Naive thymus-derived CD4-positive, alpha-beta T cell (primary cell): ENCODE results near the gene MACC1. TPM values are rescaled to one million over a fixed set of nuclear protein-coding genes. Genes with fewer than 3 reads are reported as not detected.

Experiments used
- ATAC-seq: fragments of 150-1000 bp; cut with Tn5 transposase; 2 replicates; pipeline ENCODE4 v1.10.0; 2021; ENCODE audit warnings: mild to moderate bottlenecking, moderate library complexity
- CTCF ChIA-PET: fragments of 350-600 bp; sonication (Branson Sonifier 250); formaldehyde crosslinking; loops from one replicate; lab custom pipeline; 2021; ENCODE audit warnings: antibody characterized with exemption; lab: Charles Lee
- POLR2A ChIA-PET: fragments of 350-600 bp; sonication (Branson Sonifier 250); formaldehyde crosslinking; loops from one replicate; lab custom pipeline; 2021; ENCODE audit warnings: antibody characterized with exemption, inconsistent platforms; lab: Charles Lee
- DNase-seq, 9 donors: peaks; one replicate each; pipeline versions ENCODE4 v3.0.0 to v3.0.0-alpha.2; 2020 to 2022; ENCODE audit warnings: mixed read lengths in 1 of 9
- H3K27ac ChIP-seq: one replicate; pipeline ENCODE4 v1.7.0; 2013; ENCODE audit warnings: mild to moderate bottlenecking, low read depth, low read length, moderate library complexity
- H3K27me3 ChIP-seq, 2 donors: one replicate each; pipeline ENCODE4 v1.7.0; 2013; ENCODE audit warnings: low read length in 2 of 2, mild to moderate bottlenecking in 2 of 2, moderate library complexity in 2 of 2; ENCODE audit not compliant: control insufficient read depth in 2 of 2, insufficient read depth in 2 of 2
- H3K36me3 ChIP-seq, 3 experiments: 1 replicate in 2 of 3; 2 replicates in 1 of 3; pipeline ENCODE4 v1.7.0; 2013; ENCODE audit warnings: low read length in 3 of 3, mild to moderate bottlenecking in 3 of 3, moderate library complexity in 1 of 3; ENCODE audit not compliant: insufficient read depth in 3 of 3, control insufficient read depth in 2 of 3
- H3K4me1 ChIP-seq, 2 donors: one replicate each; pipeline ENCODE4 v1.7.0; 2013; ENCODE audit warnings: low read length in 2 of 2, mild to moderate bottlenecking in 2 of 2, moderate library complexity in 1 of 2; ENCODE audit not compliant: control insufficient read depth in 2 of 2, insufficient read depth in 2 of 2
- H3K4me3 ChIP-seq: 2 replicates; pipeline ENCODE4 v1.7.0; 2013; ENCODE audit warnings: mild to moderate bottlenecking, low read length
- H3K9me3 ChIP-seq, 3 experiments: 1 replicate in 2 of 3; 2 replicates in 1 of 3; pipeline ENCODE4 v1.7.0; 2013; ENCODE audit warnings: low read length in 3 of 3; ENCODE audit not compliant: control insufficient read depth in 2 of 3
- H3K27ac Mint-ChIP-seq, 9 donors: one replicate each; pipeline ENCODE4 v1.8.0; 2020 to 2022; ENCODE audit warnings: mixed read lengths in 9 of 9, mild to moderate bottlenecking in 8 of 9, moderate library complexity in 5 of 9, inconsistent platforms in 2 of 9
- H3K27me3 Mint-ChIP-seq, 5 donors: one replicate each; pipeline ENCODE4 v1.8.0; 2021 to 2022; ENCODE audit warnings: mixed read lengths in 5 of 5, mild to moderate bottlenecking in 1 of 5
- H3K36me3 Mint-ChIP-seq, 5 donors: one replicate each; pipeline ENCODE4 v1.8.0; 2020 to 2022; ENCODE audit warnings: mixed read lengths in 5 of 5, mild to moderate bottlenecking in 3 of 5, inconsistent platforms in 1 of 5
- H3K4me1 Mint-ChIP-seq, 7 donors: one replicate each; pipeline ENCODE4 v1.8.0; 2020 to 2022; ENCODE audit warnings: mixed read lengths in 7 of 7, mild to moderate bottlenecking in 3 of 7, inconsistent platforms in 1 of 7
- H3K4me3 Mint-ChIP-seq, 10 donors: one replicate each; pipeline ENCODE4 v1.8.0; 2020 to 2022; ENCODE audit warnings: mild to moderate bottlenecking in 10 of 10, mixed read lengths in 10 of 10, moderate library complexity in 6 of 10, inconsistent platforms in 2 of 10
- H3K9me3 Mint-ChIP-seq, 11 donors: one replicate each; pipeline ENCODE4 v1.8.0; 2020 to 2022; ENCODE audit warnings: mixed read lengths in 11 of 11, mild to moderate bottlenecking in 4 of 11, inconsistent platforms in 1 of 11, moderate library complexity in 1 of 11
- intact Hi-C, 2 donors: fragments of 100-400 bp; cut with micrococcal nuclease; formaldehyde crosslinking; loops; one replicate each; pipeline ENCODE4 v1.15.1; 2023
- polyA plus RNA-seq, 2 donors: library from polyadenylated mRNA; unstranded; fragments of 300-500 nt; fragmentation: Illumina TruSeq; gene quantifications; one replicate each; pipeline ENCODE4 v1.2.3, GENCODE V29; 2021
- total RNA-seq, 6 experiments: library from RNA in 5 of 6; stranded (reverse) in 5 of 6; gene quantifications; 1 replicate in 5 of 6; 2 replicates in 1 of 6; pipeline ENCODE4 v1.2.3 and lab custom pipeline; 2021 to 2026

Gene MACC1
- total and polyA plus RNA-seq, 7 experiments from 2014 or later: 0.03 to 0.24 (median 0.13) TPM

- H3K4me1 ChIP-seq: no peaks in the 10 kb centered on the region
- no peak overlapping the region for H3K4me3 ChIP-seq
- ChIA-PET CTCF (no interaction called here), POLR2A (no interaction called here)
- Mint-ChIP-seq H3K27ac (no peak overlapping the region), H3K9me3 (peaks cover 0 to 7% (median 0%) of the 10 kb centered on the region in 11 donors), H3K4me3 (no peak overlapping the region), H3K27me3 (peaks cover 0 to 5% (median 2%) of the 10 kb centered on the region in 5 donors), H3K4me1 (peaks cover 0 to 12% (median 4%) of the 10 kb centered on the region in 7 donors), H3K36me3 (peaks cover 0 to 3% (median 0%) of the 10 kb centered on the region in 5 donors)
- DNase-seq (no peak), ATAC-seq (no peak)
- H3K27me3 ChIP-seq: no peaks in the 10 kb centered on the region
- no peaks in the 10 kb centered on the region for H3K36me3 ChIP-seq
- no peaks in the 10 kb centered on the region for H3K9me3 ChIP-seq
- no peak overlapping the region for H3K27ac ChIP-seq
- intact Hi-C loops: no loop called here
Measured at GRCh38 chr7:20219062-20219445, 1.9 kb upstream of the MACC1 start.

- Histone ChIP-seq H3K36me3 (no peaks in the 10 kb centered on the region), H3K27ac (no peak overlapping the region), H3K4me1 (no peaks in the 10 kb centered on the region), H3K9me3 (no peaks in the 10 kb centered on the region), H3K27me3 (no peaks in the 10 kb centered on the region), H3K4me3 (no peak overlapping the region)
- ATAC-seq (no peak), DNase-seq (no peak)
- Mint-ChIP-seq H3K27ac (no peak overlapping the region), H3K4me3 (no peak overlapping the region), H3K4me1 (peaks cover 0 to 12% (median 4%) of the 10 kb centered on the region in 7 donors), H3K27me3 (peaks cover 0 to 5% (median 2%) of the 10 kb centered on the region in 5 donors), H3K36me3 (peaks cover 0 to 3% (median 0%) of the 10 kb centered on the region in 5 donors), H3K9me3 (peaks cover 0 to 7% (median 0%) of the 10 kb centered on the region in 11 donors)
- intact Hi-C loops: no loop called here
- POLR2A ChIA-PET: no interaction called here
- CTCF ChIA-PET: no interaction called here
Measured at GRCh38 chr7:20218279-20218678, 1.1 kb upstream of the MACC1 start.

GRCh38 chr7:20216406-20217036 is 663 bp downstream of the MACC1 start:
- peak overlapping the region in 2 of 10 donors; percentile 40 to 65 for H3K4me3 Mint-ChIP-seq
- intact Hi-C loops: no loop called here
- no peak for ATAC-seq
- no peaks in the 10 kb centered on the region for H3K36me3 Mint-ChIP-seq
- no peak overlapping the region for H3K27ac Mint-ChIP-seq
- Histone ChIP-seq H3K4me3 (no peak overlapping the region), H3K4me1 (no peaks in the 10 kb centered on the region), H3K36me3 (no peaks in the 10 kb centered on the region), H3K9me3 (no peaks in the 10 kb centered on the region), H3K27me3 (no peaks in the 10 kb centered on the region), H3K27ac (no peak overlapping the region)
- H3K9me3 Mint-ChIP-seq: peaks cover 0 to 7% (median 0%) of the 10 kb centered on the region in 11 donors
- peaks cover 0 to 12% (median 4%) of the 10 kb centered on the region in 7 donors for H3K4me1 Mint-ChIP-seq
- ChIA-PET CTCF (interaction anchor here (0.6 kb wide), 1 partner anchor 1926 kb away, joined by 3 read pairs; no protein-coding TSS in a partner anchor), POLR2A (no interaction called here)
- no peak for DNase-seq
- H3K27me3 Mint-ChIP-seq: peaks cover 0 to 5% (median 2%) of the 10 kb centered on the region in 5 donors

- intact Hi-C loops: no loop called here
Measured at GRCh38 chr7:20214921-20215669, 2.1 kb downstream of the MACC1 start.

GRCh38 chr7:20214132-20214531 is 3.1 kb downstream of the MACC1 start:
- H3K27me3 ChIP-seq: no peaks in the 10 kb centered on the region
- peaks cover 0 to 7% (median 0%) of the 10 kb centered on the region in 11 donors for H3K9me3 Mint-ChIP-seq
- no peaks in the 10 kb centered on the region for H3K4me1 ChIP-seq
- H3K27me3 Mint-ChIP-seq: peaks cover 0 to 5% (median 0%) of the 10 kb centered on the region in 5 donors
- H3K9me3 ChIP-seq: no peaks in the 10 kb centered on the region
- H3K36me3 ChIP-seq: no peaks in the 10 kb centered on the region
- no peak overlapping the region for H3K27ac Mint-ChIP-seq
- intact Hi-C loops: no loop called here
- POLR2A ChIA-PET: no interaction called here
- no peak overlapping the region for H3K27ac ChIP-seq
- no peaks in the 10 kb centered on the region for H3K36me3 Mint-ChIP-seq
- DNase-seq (no peak), ATAC-seq (no peak)
- no peak overlapping the region for H3K4me3 Mint-ChIP-seq
- H3K4me3 ChIP-seq: no peak overlapping the region
- H3K4me1 Mint-ChIP-seq: peaks cover 0 to 12% (median 4%) of the 10 kb centered on the region in 7 donors
- CTCF ChIA-PET: interaction anchor here (1.1 kb wide), 1 partner anchor 12 kb away, joined by 3 read pairs; no protein-coding TSS in a partner anchor

More at GRCh38 chr7:20214921-20215669, 2.1 kb downstream of the MACC1 start:
- peaks cover 0 to 12% (median 4%) of the 10 kb centered on the region in 7 donors for H3K4me1 Mint-ChIP-seq
- no peak for ATAC-seq
- H3K27me3 ChIP-seq: no peaks in the 10 kb centered on the region
- DNase-seq: no peak
- H3K9me3 ChIP-seq: no peaks in the 10 kb centered on the region
- H3K9me3 Mint-ChIP-seq: peaks cover 0 to 7% (median 0%) of the 10 kb centered on the region in 11 donors
- no peaks in the 10 kb centered on the region for H3K36me3 ChIP-seq
- no peaks in the 10 kb centered on the region for H3K36me3 Mint-ChIP-seq
- peaks cover 0 to 5% (median 2%) of the 10 kb centered on the region in 5 donors for H3K27me3 Mint-ChIP-seq
- H3K27ac Mint-ChIP-seq: no peak overlapping the region
- H3K4me1 ChIP-seq: no peaks in the 10 kb centered on the region
- no peak overlapping the region for H3K4me3 Mint-ChIP-seq
- H3K27ac ChIP-seq: no peak overlapping the region
- CTCF ChIA-PET: interaction anchor here (1.1 kb wide), 1 partner anchor 11 kb away, joined by 3 read pairs; no protein-coding TSS in a partner anchor
- POLR2A ChIA-PET: no interaction called here
- no peak overlapping the region for H3K4me3 ChIP-seq

- ChIA-PET POLR2A (no interaction called here), CTCF (no interaction called here)
- Mint-ChIP-seq H3K27me3 (peaks cover 0 to 5% (median 0%) of the 10 kb centered on the region in 5 donors), H3K9me3 (peaks cover 0 to 6% (median 2%) of the 10 kb centered on the region in 11 donors), H3K4me3 (no peak overlapping the region), H3K36me3 (no peaks in the 10 kb centered on the region), H3K4me1 (peaks cover 0 to 8% (median 3%) of the 10 kb centered on the region in 7 donors), H3K27ac (no peak overlapping the region)
- H3K4me3 ChIP-seq: no peak overlapping the region
- H3K27ac ChIP-seq: no peak overlapping the region
- H3K4me1 ChIP-seq: no peaks in the 10 kb centered on the region
- intact Hi-C loops: no loop called here
- H3K27me3 ChIP-seq: no peaks in the 10 kb centered on the region
- DNase-seq: no peak
- peaks cover 0 to 5% (median 0%) of the 10 kb centered on the region in 3 experiments for H3K9me3 ChIP-seq
- ATAC-seq: no peak
- no peaks in the 10 kb centered on the region for H3K36me3 ChIP-seq
Measured at GRCh38 chr7:20213378-20213777, 3.8 kb downstream of the MACC1 start.
